ENCODE measurements around the gene ART1. TPM values are rescaled to one million over a fixed set of nuclear protein-coding genes. Genes with fewer than 3 reads are reported as not detected.

ART1 gene
- polyA plus RNA-seq, 1 donor, result 7.6 TPM

GRCh38 chr11:3666023-3666530, 21.1 kb downstream of the ART1 start:
- no peak for DNase-seq

DNA sequence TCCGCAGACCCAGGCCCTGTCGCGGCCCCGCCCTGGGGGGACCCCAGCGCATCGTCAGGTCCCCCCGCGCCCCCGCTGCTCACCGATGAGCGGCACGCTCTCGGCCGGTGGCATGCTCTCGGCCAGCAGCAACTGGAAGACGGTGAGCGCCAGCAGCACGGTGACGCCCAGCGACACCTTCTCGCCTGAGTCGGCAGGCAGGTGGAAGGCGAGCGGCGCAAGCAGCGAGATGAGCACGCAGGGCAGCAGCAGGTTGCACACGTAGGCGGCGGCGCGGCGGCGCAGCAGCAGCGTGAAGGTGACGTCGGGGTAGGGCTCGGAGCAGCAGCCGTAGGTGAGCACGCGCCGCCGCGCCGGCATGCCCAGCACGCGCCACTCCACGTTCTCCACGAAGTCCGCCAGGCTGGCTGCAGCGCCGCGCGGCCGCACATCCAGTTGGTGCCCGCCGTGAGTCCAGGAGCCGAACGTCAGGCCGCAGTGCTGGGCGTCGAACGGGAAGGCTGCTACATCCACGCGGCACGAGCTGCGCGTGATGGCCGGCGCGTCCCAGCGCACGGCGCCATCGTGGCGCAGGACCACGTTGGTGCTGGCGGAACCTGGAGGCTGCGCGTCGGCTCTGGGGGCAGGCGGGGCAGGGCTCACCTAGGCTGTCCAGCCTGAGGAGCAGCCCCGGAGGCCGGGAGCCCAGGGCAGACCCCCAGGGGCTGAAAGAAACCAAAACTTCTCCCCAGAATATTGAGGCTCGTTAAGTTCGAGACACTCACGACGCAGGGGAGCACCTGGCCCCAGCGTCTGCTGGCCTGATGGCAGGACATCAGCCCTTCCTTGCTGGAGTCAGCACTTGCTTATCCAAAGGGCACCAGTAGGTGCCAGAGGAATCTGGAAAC, 22.5 kb downstream of the ART1 start:
- DNase-seq, result no peak

DNA sequence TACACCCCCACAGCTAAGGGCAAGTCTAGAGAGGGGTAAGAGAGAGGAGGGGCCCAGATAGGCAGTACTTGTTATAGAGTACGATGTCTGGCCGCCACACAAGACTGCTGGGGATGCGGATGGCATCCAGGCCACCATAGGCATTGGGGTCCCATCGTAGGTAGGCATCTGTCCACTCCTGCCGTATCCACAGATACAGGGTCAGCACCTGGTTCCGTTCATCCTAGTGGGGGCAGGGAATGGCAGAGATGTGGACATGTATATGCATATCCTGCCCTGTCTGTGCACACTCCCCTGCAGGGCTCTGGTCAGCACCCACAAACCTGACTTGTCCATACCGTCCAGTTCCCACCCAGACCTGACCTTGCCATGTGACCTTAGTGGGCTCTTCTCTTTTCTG, 24.2 kb downstream of the ART1 start:
- DNase-seq, result no peak

DNA sequence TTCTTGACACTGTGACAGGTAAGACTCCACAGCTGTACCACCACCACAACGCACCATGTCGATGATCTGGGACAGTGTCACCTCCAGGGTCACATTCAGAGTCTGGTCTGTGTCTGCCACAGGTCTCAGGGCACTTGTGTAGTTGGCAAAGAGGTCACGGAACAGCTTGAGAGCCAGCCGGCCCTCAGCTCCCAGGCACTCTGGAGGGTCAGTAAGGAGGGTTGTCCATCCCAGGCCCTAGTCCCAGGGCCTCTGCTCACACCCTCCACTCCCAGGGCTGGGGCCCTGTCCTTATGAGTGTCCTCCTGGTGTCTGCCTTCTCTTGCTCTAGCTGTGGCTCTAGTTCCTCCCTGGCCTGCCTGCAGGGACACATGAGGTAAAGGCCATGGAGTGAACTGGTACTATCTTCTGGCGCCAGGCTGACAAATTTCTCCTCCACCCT, 24.8 kb downstream of the ART1 start:
- DNase-seq, result no peak

GRCh38 chr11:3671334-3672254, 26.7 kb downstream of the ART1 start, which contains the start of gene CHRNA10:
Gene CHRNA10, minus strand, starts transcription at chr11:3671384. Its CDS starts 72 bp downstream, at chr11:3671312.
- no peak for DNase-seq

DNA sequence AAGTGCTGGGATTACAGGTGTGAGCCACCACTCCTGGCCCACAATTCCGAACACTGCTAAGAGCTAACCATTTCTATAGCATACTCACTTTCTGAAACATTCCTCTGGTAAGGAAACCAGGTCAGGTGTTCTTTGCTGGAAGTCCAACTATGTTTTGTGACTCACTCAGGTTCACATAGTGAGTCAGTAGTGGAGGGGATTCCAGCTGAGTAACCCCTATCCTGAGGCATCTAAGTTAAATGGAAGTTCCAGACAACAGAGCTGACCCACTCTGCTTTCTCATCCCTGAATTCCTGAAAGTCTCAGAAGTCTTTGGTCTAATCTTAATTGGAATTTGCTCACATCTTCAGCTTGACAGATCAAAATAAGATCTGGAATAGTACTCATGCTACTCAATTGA, 29.3 kb downstream of the ART1 start:
- DNase-seq, result no peak

DNA sequence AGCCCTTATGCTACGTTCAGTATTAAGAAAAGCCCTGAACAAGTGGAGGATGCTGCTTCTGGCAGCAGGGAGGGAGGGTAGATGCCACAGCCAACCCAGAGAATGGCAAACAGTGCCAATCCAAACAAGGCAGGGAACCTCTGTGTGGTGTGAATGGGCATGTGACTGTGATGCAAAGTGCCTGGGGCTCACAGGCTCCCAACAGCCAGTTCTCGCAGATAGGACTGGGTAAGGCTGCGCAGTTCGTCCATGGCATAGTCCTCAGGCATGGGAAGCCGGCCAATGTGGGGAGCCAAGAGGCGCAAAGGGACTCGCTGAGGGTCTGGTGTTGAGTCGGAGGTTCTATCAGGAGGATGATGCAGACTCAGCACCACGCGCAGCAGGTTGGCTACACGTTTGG, 31.0 kb downstream of the ART1 start:
- no peak for DNase-seq

DNA sequence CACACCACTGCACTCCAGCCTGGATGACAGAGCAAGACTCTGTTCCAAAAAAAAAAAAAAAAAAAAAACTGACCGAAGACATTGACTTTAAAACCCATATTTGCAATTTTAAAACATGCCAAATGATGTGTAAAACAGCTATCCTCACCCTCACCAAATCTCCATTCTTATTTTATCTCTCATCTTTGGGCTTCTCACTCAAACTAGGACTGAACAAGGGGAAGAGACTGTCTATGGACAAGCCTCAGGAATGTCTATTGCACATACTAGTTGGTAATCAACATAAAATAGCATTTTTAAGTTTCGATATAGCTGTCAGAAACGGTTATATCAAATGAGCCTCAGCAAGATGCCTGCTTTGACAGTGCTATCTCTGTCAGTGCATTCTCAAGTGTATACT, 34.1 kb downstream of the ART1 start:
- DNase-seq, result no peak

DNA sequence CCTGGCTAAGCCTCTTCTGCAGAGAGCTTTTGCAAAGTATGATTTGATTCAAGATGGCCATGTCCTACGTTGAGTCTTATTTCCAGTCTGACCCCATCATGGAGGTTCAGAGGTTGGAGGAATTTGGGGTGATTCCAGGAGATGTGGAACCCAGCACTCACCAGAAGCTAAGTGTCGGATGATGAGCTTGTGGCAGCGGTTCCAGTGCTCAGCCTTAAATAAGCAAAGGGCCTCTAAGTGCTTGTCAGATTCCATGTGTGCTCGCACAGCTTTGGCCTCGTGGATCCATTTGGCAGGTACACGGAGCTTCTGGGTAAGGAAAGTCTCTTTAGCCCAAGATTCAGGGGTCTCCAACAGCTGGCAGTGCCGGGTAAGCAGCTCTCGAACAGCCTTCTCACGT, 38.1 kb downstream of the ART1 start:
- no peak for DNase-seq

DNA sequence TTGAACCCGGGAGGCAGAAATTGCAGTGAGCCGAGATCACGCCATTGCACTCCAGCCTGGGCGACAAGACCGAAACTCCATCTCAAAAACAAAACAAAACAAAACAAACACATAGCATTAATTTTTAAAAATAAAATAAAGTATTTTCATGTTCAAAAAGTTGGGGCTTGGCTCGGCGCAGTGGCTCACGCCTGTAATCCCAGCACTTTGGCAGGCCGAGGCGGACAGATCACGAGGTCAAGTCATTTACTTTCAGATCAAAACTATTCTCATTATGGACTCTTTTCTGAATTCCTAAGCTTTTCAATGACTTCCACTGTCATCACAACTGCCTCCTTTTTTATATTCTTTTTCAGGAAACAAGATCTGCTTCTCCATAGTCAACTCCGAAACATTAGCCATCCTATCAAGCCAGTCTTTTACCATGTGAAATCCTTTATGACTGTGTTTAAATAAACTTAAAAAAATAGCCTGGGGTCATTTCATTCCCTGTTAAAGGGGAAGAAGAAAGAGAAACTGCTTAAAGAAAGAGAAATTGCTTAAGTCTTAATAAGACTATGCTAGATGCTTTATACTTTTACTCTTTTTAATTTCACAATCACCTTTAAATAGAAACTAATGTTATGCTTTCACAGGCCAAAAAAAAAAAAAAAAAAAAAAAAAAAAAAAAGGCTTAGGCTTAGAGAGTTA, 39.3 kb downstream of the ART1 start:
- no peak for DNase-seq

GRCh38 chr11:3684819-3685172, 39.9 kb downstream of the ART1 start:
- no peak for DNase-seq

- DNase-seq, result no peak
These were observed 41.0 kb downstream of the ART1 start for GRCh38 chr11:3685923-3686322.

GRCh38 chr11:3686751-3687150, 41.8 kb downstream of the ART1 start:
- no peak for DNase-seq

DNA sequence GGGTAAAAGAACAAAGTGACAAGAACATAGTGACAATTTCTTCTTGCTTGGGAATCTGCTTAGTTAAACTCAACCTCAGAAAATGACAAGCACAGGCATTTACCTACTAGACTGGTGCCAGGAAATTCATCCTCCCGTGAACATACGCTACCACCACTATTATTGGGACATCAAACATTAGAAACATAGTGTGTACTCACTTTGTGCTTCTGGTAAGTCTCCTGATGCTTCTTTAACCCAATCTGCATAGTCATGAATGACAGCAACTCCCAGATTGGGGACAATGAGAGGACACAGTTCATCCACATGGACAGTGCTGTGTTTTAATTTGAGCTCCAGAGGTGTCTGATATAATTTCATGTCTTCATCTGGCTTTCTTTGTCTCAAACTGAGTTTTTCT, 55.5 kb downstream of the ART1 start:
- no peak for DNase-seq

- no peak for DNase-seq
These were observed 56.0 kb downstream of the ART1 start for GRCh38 chr11:3700910-3701309.

DNA sequence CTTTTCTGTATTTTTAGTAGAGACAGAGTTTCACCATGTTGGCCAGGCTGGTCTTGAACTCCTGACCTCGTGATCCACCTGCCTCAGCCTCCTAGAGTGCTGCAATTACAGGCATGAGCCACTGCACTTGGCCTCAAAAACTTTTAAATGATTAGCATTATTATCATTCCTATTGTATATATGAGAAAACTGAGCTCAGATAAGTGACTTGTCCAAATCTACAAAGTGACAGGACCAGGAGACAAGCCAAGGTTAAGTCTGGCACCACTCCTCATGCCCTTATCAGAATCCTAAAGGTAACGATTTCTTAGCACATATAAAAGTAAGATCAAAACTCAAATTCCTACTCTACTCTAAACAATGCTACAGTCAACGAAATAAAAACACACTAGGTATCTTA, 58.5 kb downstream of the ART1 start:
- no peak for DNase-seq

DNA sequence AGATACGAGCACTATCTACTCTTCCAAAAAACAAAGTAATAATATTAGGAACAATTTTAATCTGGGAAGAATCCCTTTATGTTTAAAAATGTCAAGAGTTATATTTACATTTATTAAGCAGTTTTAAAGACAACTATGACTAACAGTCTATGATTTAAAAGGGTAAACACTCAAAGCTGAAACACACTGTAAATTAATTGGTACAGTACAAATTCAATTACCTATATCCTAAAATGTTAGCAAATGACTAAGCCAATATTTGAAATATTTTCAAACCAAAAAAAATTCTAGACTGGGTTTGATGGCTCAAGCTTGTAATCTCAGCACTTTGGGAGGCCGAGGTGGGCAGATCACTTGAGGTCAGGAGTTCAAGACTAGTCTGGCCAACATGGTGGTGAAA, 62.2 kb downstream of the ART1 start:
- no peak for DNase-seq

DNA sequence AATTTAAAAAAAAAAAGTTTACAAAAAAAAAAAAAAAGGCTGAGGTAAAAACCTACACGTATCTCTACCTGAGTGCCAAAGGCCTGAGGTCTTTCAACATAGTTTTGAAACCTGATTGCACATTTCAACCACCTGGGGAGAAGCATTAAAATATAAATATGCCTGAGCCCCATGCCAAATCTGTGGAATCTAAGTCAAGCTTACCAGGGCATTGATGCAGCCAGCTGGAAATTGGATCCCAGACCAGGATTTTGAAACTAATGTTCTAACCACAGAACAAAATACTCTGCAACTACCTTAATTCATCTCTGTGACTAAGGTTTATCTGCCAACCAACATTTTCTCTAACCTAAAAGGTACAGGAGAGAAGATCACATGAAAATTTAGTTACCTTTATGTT, 65.0 kb downstream of the ART1 start:
- DNase-seq, result no peak

DNA sequence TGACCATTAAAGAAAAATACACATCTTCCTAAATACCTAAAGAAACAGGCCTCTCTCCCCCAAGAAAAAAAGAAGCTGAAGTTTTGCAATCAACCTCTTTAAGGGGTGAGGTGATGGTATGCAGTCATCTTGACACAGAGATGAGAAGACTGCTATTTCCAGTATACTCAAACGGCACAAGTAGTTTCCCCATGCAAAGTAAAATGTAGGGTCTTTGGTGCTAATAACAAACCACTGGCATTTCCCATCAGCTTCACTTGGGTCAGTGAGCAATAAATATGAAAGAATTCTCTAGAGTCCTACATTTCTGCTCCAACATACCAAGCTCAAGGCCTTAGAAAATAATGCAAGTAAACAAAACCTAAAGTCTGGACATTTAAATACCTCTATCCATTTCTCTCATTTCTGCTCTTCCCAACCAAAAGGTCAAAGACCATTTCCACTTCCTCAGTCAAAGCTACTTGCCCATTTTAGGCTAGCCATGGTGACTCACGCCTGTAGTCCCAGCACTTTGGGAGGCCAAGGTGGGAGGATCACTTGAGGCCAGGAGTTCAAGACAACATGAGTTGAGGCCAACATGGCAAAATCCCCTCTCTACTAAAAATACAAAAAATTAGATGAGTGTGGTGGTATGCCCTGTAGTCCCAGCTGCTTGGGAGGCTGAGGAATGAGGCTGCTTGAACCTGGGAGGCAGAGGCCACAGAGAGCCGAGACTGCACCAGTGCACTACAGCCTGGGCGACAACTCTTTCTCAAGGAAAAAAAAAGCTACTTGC, 65.7 kb downstream of the ART1 start:
- no peak for DNase-seq

DNA sequence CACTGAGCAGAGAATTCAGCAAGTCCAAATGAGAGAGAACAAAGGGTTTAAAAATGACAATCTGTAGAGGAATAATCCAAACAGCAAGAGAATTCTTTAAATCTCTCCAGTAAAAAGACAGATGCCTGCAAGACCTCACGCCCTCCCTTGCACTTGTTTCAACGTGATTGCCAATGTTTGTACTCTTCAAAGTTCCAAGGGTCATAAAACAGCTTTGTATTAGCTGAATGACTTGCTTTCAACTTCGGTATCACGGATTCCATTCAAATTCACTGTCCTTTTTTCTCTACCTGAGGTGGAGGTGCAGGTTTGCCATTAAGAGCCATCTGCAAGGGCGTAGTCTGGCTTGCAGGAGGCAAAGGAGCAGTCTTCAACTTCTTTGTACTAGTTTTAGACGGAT, 67.3 kb downstream of the ART1 start:
- no peak for DNase-seq
